DMS53 (cell line): ENCODE results near the gene DCTN2.
"Not testable (repeated sequence)": the region's sequence is repeated elsewhere in the genome, so short reads cannot be mapped to it uniquely, and the experiment has no call there.

Experiments used
- DNase-seq: peaks from one replicate; lab custom pipeline; 2025; lab: John Stamatoyannopoulos, UW

The DCTN2 gene

DNA sequence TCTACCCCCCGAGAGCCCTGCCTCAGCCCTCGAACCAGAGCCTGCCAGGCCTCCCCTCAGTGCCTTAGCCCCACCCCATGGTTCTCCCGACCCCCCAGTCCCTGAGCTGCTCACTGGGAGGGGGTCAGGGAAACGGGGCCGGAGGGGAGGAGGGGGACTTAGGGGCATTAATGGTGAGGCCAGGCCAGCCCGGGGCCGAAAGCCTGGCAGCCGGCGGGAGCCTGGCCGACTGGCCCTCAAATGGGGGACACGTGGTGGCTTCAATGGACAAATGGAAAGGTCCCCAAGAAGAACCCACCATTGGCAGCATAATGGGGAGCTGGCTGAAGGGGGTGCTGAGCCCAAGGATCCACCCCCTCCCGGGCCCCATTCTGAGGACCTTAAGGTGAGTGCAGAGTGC is 18.8 kb downstream of the DCTN2 start:
- DNase-seq: no peak

GRCh38 chr12:57527184-57527583 is 19.8 kb downstream of the DCTN2 start:
- DNase-seq: no peak

DNA sequence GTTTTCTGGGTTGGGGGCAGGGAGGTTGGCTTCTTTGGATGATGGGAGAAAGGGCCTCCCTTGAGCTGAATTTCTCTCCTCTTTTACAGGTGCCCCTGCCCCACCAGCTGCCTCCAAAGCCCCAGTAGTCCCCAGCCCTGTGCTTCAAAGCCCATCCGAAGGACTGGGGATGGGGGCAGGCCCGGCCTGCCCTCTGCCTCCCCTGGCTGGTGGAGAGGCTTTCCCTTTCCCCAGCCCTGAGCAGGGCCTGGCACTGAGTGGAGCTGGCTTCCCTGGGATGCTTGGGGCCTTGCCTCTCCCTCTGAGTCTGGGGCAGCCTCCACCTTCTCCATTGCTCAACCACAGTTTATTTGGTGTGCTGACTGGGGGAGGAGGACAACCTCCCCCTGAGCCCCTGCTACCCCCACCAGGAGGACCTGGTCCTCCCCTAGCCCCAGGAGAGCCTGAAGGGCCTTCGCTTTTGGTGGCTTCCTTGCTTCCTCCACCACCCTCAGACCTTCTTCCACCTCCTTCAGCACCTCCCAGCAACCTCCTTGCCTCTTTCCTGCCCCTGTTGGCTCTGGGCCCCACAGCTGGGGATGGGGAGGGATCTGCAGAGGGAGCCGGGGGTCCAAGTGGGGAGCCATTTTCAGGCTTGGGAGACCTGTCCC is 20.4 kb downstream of the DCTN2 start:
- no peak for DNase-seq

GRCh38 chr12:57525615-57526383 is 21.2 kb downstream of the DCTN2 start:
- DNase-seq: no peak

DNA sequence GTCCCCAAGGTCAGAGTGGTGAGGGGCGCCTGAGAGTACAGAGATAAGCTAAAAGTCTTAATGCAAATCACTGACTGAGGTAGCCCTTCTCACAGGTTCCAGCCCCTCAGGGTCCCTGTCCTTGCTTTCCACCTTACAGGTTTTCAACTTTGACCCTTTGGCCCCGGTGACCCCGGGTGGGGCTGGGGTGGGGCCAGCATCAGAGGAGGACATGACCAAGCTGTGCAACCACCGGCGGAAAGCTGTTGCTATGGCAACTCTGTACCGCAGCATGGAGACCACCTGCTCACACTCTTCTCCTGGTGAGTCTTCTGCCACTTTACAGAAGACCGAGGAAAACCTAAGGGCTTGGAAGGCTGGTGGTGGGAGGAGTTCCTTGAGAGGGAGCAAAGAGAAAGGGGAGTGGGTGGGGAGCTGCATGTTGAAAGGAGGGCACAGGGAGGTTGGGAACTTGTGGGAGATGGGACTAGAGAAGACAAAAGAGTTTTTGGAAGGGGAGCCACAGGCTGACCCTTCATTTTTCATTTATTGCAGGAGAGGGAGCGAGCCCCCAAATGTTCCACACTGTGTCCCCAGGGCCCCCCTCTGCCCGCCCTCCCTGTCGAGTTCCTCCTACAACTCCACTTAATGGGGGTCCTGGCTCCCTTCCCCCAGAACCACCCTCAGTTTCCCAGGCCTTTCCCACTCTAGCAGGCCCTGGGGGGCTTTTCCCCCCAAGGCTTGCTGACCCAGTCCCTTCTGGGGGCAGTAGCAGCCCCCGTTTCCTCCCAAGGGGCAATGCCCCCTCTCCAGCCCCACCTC is 22.0 kb downstream of the DCTN2 start:
- no peak for DNase-seq

DNA sequence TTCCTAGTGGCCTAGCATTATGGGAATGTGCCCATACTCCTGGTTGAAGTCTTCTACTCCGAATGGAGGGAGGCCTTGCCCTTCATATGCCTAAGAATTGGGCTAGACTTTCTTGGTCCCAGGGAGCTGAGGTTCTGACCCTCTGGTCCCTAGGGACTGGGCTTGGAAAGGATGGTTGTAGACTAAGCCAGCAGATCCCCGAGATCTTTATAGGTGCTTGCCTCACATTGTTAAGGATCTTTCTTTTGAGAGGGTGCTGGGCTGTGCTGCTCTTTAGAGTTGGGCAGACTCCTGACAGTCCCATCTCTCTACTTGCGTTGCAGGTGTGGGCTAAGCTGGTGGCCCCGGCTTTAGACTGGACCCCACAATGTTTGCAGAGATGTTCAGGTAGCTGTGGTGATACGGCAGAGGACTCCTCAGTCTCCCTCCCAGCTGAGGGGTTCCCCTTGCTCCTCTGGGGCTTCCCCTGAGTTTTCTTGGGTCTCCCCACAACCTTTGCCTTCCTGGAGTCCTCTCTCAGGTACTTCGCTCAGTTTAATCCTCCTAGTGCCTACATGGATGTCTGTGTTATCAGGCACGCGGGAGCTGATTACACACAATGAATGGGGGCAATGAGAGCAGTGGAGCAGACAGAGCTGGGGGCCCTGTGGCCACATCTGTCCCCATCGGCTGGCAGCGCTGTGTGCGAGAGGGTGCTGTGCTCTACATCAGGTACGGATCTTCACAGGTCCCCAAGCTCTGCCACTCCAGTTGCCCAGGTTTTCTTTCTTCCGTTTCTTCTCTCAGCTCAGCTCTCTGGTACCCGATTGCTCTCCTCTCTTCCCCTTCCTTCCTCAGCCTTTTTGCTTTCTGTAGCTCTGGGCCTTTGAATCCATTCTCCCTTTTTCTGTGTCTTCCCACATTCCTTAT is 23.0 kb downstream of the DCTN2 start:
- DNase-seq: no peak

DNA sequence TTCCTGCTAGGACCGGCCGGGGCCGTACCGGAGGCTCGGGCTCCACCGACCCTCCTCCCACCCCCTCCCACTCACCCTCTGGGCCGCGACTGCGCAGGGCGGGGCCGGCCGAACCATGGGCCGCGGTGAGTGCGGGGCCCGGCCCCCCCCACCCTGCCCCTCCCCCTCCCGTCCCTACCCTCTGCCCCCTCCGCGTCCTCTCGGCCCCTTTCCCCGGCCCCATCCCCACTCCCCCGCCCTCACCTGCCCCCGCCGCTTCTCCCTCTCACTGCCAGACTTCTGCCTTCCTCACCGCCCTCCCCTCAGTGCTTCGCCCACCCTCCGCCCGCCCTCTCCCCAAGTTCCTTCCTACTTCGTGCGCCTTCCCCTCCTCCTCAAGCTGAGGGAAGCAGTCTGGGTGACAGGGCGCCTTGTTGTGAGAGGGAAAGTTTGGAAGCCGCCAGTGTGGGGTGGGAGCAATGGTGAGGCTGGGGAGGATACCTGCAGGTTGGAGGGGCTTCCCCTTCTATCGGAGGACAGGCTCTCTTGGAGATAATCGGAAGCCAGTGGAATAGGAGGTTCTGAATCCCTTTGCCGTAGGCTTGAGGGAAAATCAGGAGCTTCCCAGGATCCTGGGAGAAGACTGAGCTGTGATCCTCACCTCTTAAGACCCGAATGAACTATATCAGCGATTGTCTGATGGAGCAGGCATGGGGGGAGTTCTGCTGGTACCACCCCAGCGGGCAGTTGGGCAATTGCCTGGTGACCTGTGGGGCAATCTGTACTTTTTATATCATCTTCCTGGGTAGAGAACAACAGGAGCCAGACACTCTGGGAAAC is 23.9 kb downstream of the DCTN2 start:
- peak; percentile 72 for DNase-seq

DNA sequence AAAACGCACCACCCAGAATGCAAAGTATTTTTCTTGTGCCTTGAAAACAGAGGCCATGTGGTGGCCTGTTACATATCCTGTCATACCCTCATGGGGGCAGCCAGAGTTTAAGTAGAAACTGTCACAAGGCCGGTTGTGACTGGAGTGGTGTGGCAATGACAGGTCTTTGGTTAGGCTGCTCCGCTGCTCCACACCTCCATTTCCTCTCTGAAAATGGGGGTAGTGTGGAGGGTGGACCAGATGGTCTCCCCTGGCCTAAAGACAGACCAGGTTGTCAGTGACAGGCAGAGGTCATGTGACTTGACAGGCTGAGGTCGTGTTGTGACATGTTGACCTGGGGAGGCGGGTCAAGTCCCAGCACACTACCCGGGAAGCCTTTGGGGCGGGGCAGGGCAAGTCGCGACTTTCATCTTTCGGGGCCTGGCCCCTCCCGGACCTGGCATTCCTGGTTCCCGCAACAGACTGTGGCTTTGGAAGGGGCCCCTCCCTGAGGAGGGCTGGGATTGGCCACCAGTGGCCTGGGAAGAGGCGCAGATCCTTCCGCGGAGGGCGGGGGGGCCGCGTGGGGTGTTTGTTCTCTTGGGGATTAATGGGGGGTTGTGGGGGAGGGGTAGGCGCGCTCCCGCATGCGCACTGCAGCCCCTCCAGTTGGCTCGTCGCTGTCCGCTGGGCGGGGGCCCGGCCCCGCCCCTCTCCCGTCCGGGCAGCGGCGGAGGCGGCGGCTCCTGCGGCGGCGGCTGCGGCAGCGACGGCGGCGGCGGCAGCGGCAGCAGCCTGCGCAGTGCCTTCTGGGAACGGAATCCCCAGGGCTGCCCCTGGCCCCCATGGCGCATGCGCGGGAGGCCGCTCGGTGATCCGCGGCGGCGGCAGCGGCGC is 24.7 kb downstream of the DCTN2 start, which contains the start of gene MBD6:
TSS of gene MBD6 (plus strand) at position 814 of the 876 bp plus-strand sequence. CDS start 1,480 bp downstream, outside the sequence.
- peak; percentile 97 for DNase-seq

GRCh38 chr12:57521525-57522010 is 25.4 kb downstream of the DCTN2 start:
- DNase-seq: peak; percentile 87

DNA sequence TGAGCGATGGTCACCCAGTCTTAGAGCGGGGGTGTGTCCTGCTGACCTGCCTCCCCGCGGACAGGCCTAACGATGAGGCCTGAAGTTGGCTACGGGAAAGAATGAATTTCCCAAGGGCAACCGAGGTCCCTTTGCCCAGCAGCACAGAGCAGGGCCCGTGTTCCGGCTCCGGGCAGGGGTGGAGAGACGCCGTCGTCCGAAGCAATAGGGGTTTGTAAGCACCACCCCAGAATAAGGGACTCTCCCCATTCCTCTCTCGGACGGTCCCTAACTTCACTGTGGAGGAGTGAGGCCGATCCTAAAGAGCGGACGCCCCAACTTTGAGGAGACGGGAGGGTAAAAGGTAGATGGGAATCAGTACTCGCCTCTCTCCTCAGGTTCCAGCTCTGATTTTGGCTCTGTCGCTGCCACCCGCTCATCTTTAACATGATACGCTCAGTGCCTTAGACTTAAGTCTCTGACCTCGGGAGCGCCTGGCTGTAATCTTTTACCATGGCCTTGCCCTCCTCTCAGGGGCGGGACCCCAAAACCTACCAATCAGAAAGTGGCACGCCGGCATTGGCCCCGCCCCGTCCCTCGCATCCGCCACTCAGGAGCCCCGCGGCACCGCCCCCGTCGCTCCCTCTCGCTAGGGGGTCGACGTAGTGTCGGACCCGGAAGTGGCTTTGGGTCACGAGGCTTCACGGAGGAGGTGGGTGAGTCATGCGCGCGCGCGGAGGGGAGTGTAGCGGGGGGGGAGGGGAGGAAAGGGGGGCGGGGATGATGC is 26.8 kb downstream of the DCTN2 start, which contains the start of gene DDIT3:
TSS of gene DDIT3 (minus strand) at position 462 of the 766 bp plus-strand sequence. CDS start 3,108 bp downstream, outside the sequence.
- peak; percentile 100 for DNase-seq

DNA sequence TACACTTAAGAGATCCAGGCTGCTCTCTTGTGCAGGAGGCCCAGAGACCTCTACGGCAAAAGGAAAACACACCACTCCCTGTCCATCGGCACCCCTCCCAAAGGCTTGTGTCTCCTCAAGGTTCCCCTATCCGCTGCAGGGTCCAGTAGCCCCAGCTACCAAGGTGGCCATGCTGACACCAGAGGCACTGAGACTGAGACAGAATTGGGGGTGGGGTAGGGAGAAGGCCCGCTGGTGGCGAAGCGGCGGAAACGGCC is 27.3 kb downstream of the DCTN2 start:
- no peak for DNase-seq

- peak; percentile 83 for DNase-seq
Measured at GRCh38 chr12:57518920-57519795, 27.8 kb downstream of the DCTN2 start.

DNA sequence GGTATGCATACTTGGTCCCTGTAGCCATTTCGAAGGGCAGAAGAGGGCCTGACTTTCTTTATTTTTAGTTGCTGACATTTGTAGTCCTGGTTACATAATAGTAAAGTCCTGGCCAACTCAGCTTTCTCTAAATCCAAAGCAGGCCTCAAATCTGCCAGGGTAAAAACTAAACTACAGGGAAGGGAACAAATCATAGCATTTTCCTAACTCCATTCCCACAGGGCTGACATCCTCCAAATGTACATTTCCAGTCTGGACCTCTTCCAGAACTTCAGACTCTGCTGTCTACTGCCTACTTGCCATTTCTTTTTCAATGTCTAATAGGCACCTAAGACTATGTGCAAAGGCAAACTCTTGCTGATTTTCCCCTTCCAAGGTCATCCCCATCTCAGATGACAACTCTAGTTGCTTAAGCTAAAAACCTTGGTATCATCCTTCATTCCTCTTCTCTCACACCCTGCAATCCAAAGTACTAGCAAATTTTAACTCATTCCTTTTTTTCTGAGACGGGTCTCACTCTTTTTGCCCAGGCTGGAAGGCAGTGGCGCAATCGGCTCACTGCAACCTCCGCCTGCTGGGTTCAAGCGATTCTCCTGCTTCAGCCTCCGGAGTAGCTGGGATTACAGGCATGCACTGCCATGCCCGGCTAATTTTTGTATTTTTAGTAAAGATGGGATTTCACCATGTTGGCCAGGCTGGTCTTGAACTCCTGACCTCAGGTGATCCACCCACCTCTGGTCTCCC is 28.6 kb downstream of the DCTN2 start:
- DNase-seq: no peak

- not testable (repeated sequence) for DNase-seq
Measured at GRCh38 chr12:57517718-57518117, 29.3 kb downstream of the DCTN2 start.

GRCh38 chr12:57517187-57517586 is 29.8 kb downstream of the DCTN2 start:
- DNase-seq: peak; percentile 56

DNA sequence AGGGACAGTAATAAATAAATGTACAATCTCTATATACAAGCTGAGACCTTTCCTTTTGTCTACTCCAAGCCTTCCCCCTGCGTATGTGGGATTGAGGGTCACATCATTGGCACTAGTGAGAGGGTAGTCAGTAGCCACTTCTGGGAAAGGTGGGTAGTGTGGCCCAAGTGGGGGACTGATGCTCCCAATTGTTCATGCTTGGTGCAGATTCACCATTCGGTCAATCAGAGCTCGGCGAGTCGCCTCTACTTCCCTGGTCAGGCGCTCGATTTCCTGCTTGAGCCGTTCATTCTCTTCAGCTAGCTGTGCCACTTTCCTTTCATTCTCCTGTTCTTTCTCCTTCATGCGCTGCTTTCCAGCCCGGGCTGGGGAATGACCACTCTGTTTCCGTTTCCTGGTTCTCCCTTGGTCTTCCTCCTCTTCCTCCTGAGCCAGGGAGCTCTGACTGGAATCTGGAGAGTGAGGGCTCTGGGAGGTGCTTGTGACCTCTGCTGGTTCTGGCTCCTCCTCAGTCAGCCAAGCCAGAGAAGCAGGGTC is 30.3 kb downstream of the DCTN2 start:
- no peak for DNase-seq
